ENCODE measurements around the gene ARL8A.
"Not testable (repeated sequence)": the region's sequence is repeated elsewhere in the genome, so short reads cannot be mapped to it uniquely, and the experiment has no call there.

The ARL8A gene

GRCh38 chr1:202176949-202177927, 32.7 kb upstream of the ARL8A start:
- DNase-seq = no peak

DNA sequence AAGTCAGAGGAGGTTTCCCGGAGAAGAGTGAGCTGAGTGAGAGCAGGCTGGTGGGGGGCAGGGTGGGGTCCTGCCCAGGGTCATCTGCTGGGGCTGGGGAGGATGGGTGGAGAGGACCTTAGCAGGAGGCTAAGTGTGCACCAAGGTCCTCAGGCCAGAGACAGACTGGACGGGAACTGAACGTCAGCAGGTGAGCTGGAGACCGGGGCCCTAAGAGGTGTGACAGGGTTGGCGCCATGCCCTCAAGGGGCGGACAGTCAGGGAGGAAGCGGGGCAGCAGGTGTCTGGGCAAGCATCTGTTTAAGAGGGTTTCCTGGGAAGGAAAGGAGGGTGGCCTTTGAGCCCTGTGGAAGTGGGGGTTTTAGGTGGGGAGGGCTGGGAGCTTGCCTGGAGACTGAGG, 29.5 kb upstream of the ARL8A start:
- no peak for DNase-seq

DNA sequence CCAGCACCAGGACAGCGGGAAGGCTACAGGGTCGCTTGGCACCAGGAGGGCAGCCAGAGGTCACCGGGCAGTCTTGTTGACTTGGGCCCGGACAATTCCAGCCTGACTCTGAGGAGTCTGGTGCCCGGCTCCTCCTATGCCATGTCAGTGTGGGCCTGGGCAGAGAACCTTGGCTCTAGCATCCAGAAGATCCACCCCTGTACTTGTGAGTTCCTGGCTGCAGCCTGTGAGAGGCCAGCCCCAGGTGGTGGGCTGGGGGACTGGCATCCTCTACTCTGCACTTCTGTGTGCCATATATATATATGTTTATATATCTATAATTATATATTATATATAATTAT, 27.4 kb upstream of the ARL8A start:
- no peak for DNase-seq

GRCh38 chr1:202171292-202172014, 26.9 kb upstream of the ARL8A start:
- no peak for DNase-seq

DNA sequence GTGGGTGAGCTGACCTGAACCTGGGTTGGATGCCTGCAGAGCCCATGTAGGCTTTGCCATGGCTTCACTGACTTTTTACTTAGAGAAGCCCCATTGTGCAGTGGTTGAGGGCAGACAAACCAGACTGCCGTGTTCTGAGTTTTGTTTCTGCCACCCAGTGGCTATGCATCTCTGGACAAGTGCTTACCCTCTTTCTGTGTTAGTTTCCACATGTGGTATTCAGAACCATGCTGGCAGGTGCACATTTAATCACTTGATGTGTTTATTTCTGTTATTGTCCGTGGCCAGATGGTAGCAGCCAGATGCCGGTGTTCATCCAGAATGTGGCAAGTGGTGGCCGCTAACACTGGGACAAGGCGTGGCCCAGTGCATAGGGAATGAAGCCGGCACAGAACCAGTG, 26.2 kb upstream of the ARL8A start:
- no peak for DNase-seq

DNA sequence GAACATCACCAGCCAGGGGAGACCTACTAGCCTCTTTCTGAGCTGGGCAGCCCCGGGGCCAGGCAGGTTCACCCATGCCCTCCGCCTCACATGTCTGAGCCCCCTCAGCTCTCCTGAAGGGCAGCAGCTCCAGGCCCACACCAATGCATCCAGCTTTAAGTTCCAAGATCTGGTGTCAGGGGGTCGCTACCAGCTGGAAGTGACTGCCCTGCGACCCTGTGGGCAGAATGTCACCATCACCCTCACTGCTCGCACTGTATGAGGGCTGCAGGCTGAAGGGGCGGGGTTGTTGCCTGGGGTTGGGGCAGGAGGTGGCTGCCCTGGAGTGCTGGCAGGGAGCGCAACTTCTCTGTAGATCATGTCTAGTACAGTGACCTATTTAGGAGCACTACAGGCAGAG, 24.3 kb upstream of the ARL8A start:
- no peak for DNase-seq

GRCh38 chr1:202167708-202168415, 23.3 kb upstream of the ARL8A start:
- no peak for DNase-seq

DNA sequence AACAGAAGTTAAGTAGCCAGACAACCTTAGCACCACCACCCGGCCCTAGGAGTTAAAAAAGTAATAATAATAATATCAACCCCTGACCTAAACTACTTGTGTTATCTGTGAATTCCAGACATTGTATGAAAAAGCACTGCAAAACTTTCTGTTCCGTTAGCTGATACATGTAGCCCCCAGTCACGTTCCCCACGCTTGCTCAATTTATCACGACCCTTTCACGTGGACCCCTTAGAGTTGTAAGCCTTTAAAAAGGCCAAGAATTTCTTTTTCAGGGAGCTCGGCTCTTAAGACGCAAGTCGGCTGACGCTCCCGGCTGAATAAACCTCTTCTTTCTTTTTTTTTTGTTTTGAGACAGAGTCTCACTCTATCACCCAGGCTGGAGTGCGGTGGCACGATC, 22.5 kb upstream of the ARL8A start:
- DNase-seq = not testable (repeated sequence)

DNA sequence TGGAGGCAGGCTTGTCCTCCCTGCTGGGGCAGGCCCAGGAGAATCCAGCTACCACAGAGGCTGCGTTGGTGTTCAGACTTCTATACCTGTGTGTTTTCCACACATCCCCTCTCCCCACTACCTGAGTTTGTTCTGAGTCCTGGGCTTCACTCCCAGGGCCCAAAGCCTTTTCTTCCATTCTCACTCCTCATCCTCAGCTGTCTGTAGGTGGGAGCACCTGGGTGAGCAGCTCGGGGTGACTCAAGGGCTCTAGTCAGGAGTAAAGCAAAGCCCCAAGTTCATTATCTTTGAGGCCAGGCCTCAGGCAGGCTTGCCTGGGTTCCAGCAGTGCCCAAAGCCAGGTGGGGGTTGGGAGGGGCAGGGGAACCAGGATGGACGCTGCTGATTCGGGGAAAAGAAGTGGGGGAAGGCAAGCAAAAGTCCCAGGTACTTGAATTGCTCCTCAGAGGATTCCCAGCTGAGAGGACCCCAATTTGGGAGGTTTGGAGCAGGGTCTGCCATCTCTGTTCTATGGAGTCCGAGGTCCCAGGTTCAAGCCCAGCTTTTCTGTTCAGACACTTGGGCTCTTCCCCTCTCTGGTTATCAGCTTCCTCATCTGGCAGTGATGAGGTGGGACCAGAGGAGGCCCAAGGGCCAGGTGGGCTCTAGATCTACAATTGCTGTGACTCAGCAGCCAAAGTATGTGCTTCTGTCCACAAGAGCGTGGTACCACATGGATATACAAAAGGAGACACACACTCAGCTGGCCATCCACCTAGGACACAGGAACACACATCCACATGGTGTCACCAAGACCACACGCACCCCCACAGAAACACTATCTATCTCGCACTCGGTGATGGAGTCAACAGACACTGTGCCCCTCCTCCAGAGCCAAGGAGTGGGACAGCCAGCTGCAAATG, 21.7 kb upstream of the ARL8A start:
- no peak for DNase-seq

- DNase-seq = no peak
Observed at GRCh38 chr1:202165267-202165941, 20.9 kb upstream of the ARL8A start.

GRCh38 chr1:202164271-202165037, 19.9 kb upstream of the ARL8A start:
- DNase-seq = no peak

GRCh38 chr1:202163281-202164270, 19.0 kb upstream of the ARL8A start:
- DNase-seq = no peak

DNA sequence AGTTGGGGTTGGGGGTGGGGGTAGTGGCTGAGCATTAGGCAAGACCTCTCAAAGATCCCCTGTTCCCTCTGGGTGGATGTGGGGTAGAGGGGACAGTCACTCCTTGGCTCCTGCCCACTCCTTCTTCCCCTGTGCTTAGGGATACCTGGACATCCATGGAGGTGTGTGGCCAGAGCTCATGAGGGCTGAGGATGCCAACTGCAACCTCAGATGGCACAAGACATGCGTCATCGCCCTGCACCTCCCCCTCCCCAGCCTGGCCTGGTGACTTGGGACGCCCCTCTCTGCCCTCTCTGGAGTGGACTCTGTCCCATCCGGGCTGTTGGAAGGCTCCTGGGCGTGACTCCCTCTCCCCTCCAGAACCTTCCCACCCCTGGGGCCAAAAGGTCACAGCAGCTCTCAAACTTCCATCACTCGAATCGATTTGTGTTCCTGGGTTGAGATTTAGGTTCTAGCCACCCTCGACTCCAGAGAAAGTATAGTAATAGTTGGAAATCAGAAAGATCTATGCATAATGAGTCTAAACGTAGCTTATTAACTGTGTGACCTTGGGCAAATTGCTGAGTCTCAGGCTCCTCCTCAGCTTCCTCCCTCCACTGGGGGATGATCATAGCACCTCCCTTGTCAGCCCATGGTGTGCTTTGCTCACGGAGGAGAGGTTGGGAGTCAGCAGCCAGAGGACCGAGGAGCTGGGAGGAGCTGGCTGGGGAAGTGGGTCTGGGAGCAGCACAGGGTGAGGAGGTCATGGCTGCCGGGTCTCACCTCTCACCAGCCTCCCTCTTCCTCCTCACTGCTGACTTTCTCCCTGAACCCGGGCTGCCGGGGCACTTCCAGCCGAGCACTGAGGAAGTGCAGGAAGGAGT, 18.1 kb upstream of the ARL8A start:
- no peak for DNase-seq

GRCh38 chr1:202162047-202162417, 17.5 kb upstream of the ARL8A start:
- DNase-seq = no peak

DNA sequence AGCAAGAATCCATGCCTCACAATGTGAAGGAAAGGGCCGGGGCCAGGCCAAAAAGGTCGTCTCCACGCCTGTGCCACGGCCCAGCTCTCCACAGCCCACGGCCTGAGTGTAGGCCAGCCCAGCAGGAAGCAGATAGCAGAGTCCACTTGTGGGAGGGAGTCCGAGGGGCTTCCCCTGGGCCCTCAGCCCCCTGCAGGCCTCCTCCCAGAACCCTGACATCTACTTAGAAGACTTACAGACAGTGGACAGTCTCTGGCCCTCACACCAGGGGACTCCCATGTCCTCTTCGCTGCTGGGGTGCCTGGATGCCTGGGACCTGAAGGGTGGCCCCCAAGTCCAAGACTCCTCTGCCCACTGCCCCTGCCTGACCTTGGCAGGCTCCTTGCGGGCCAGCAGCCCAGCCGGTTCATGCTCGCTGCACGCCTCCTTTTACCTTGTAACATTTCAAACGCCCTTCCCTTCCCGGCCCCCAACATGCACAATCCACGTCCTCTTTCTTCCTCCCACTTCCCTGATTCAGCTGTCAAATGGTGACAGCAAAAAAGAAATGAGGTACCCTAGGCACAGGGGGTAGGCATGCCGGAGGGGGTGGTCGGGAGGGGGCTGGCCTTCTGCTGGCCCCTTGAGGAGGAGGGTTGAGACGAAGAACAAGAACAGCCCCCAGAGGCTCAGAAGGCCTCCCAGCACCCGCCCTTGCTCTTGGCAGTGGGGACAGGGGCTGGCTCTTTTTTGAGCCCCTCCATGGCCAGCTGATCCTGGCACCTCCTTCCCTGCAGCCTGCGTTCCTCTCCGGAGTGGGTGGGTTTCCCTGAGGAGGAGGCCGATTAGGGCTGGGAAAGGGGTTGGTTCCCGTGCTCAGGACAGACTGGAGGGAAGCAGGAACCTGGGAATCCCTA, 16.9 kb upstream of the ARL8A start:
- DNase-seq = no peak

DNA sequence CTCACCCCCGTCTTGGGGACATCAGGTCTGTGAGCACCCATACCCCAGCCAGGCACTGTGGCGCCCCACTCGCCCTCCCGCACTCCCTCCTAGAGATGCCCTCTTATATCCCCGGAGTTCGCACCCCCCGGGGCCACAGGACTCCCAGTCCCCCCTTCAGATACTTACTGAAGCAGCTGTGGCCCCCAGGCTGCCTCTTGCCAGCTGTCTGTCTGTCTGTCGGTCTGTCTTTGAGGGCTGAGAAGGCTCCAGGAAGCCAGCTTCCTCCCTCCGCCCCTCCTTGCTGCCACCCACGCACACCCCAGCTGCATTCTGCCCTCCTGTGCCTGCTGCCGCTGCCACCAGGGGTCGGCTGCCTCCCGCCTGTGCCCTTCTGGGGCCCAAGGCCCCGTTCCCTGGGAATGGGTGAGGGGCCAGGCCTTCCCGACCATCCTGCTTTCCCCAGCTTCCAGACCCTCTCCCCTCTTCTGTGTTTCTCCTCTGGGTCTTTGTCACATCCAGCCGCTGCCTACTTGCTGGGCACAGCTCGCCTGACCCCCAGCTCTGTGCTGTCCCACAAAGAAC, 15.9 kb upstream of the ARL8A start, which contains the start of gene PTPN7:
TSS of gene PTPN7 (minus strand) at position 226 of the 564 bp plus-strand sequence. CDS start 1,200 bp downstream, outside the sequence.
- DNase-seq = no peak

Measured in amygdala (tissue), 56 donors.